Subcutaneous abdominal adipose tissue (tissue), 5 donors: ENCODE measurements around the gene GRIP2.

ENCODE experiments used
- H3K27ac ChIP-seq: one replicate; pipeline ENCODE4 v1.7.0; 2013; ENCODE audit warnings: low read depth, mild to moderate bottlenecking, inconsistent platforms, low read length, moderate library complexity
- H3K27me3 ChIP-seq, 5 donors: one replicate each; pipeline ENCODE4 v1.7.0; 2013; ENCODE audit warnings: low read length in 5 of 5, inconsistent platforms in 1 of 5; ENCODE audit not compliant: control insufficient read depth in 5 of 5, insufficient read depth in 4 of 5
- H3K36me3 ChIP-seq, 5 donors: one replicate each; pipeline ENCODE4 v1.7.0; 2013; ENCODE audit warnings: low read length in 5 of 5; ENCODE audit not compliant: control insufficient read depth in 5 of 5, insufficient read depth in 5 of 5
- H3K4me1 ChIP-seq, 5 donors: one replicate each; pipeline ENCODE4 v1.7.0; 2013; ENCODE audit warnings: low read length in 5 of 5, mild to moderate bottlenecking in 3 of 5, moderate library complexity in 1 of 5; ENCODE audit not compliant: control insufficient read depth in 5 of 5, insufficient read depth in 5 of 5
- H3K4me3 ChIP-seq, 5 donors: one replicate each; pipeline ENCODE4 v1.7.0; 2013; ENCODE audit warnings: low read length in 5 of 5, low read depth in 1 of 5
- H3K9ac ChIP-seq, 5 donors: one replicate each; pipeline ENCODE4 v1.7.0; 2013; ENCODE audit warnings: low read length in 5 of 5, mild to moderate bottlenecking in 4 of 5, moderate library complexity in 3 of 5
- H3K9me3 ChIP-seq, 5 donors: one replicate each; pipeline ENCODE4 v1.7.0; 2013; ENCODE audit warnings: low read length in 5 of 5; ENCODE audit not compliant: control insufficient read depth in 5 of 5
- donor health status: healthy.
- donor health status: healthy.
- donor health status: healthy.
- donor health status: healthy.
- donor health status: healthy.

Gene GRIP2

GRCh38 chr3:14450922-14451606 is 89.1 kb downstream of the GRIP2 start:
- H3K27ac ChIP-seq, result no peak overlapping the region
- no peak overlapping the region for H3K9ac ChIP-seq
- peaks cover 0 to 3% (median 0%) of the 10 kb centered on the region in 5 donors for H3K27me3 ChIP-seq
- peaks cover 8 to 57% (median 32%) of the 10 kb centered on the region in 5 donors for H3K4me1 ChIP-seq
- no peak overlapping the region for H3K4me3 ChIP-seq
- no peaks in the 10 kb centered on the region for H3K9me3 ChIP-seq
- peaks cover 8 to 51% (median 21%) of the 10 kb centered on the region in 5 donors for H3K36me3 ChIP-seq

GRCh38 chr3:14450506-14450905 is 89.6 kb downstream of the GRIP2 start:
- H3K4me1 ChIP-seq, result peaks cover 8 to 55% (median 32%) of the 10 kb centered on the region in 5 donors
- H3K27me3 ChIP-seq, result peaks cover 0 to 5% (median 0%) of the 10 kb centered on the region in 5 donors
- no peaks in the 10 kb centered on the region for H3K9me3 ChIP-seq
- H3K36me3 ChIP-seq, result peaks cover 8 to 57% (median 26%) of the 10 kb centered on the region in 5 donors
- no peak overlapping the region for H3K27ac ChIP-seq
- no peak overlapping the region for H3K9ac ChIP-seq
- H3K4me3 ChIP-seq, result no peak overlapping the region

- no peak overlapping the region for H3K27ac ChIP-seq
- peaks cover 8 to 42% (median 28%) of the 10 kb centered on the region in 5 donors for H3K4me1 ChIP-seq
- H3K36me3 ChIP-seq, result peaks cover 8 to 62% (median 28%) of the 10 kb centered on the region in 5 donors
- peaks cover 0 to 5% (median 0%) of the 10 kb centered on the region in 5 donors for H3K27me3 ChIP-seq
- H3K9ac ChIP-seq, result no peak overlapping the region
- no peaks in the 10 kb centered on the region for H3K9me3 ChIP-seq
- no peak overlapping the region for H3K4me3 ChIP-seq
Observed at GRCh38 chr3:14448756-14449727, 91.1 kb downstream of the GRIP2 start.

GRCh38 chr3:14448063-14448462 is 92.1 kb downstream of the GRIP2 start:
- Histone ChIP-seq H3K9ac (no peak overlapping the region), H3K9me3 (no peaks in the 10 kb centered on the region), H3K27ac (no peak overlapping the region), H3K27me3 (peaks cover 0 to 5% (median 0%) of the 10 kb centered on the region in 5 donors), H3K4me1 (peaks cover 8 to 32% (median 20%) of the 10 kb centered on the region in 5 donors), H3K4me3 (no peak overlapping the region), H3K36me3 (peaks cover 8 to 65% (median 28%) of the 10 kb centered on the region in 5 donors)

- Histone ChIP-seq H3K27ac (no peak overlapping the region), H3K36me3 (peaks cover 8 to 62% (median 28%) of the 10 kb centered on the region in 5 donors), H3K4me1 (peaks cover 3 to 29% (median 10%) of the 10 kb centered on the region in 5 donors), H3K9ac (no peak overlapping the region), H3K27me3 (peaks cover 0 to 8% (median 0%) of the 10 kb centered on the region in 5 donors), H3K4me3 (no peak overlapping the region), H3K9me3 (no peaks in the 10 kb centered on the region)
Observed at GRCh38 chr3:14446988-14447570, 93.1 kb downstream of the GRIP2 start.

DNA sequence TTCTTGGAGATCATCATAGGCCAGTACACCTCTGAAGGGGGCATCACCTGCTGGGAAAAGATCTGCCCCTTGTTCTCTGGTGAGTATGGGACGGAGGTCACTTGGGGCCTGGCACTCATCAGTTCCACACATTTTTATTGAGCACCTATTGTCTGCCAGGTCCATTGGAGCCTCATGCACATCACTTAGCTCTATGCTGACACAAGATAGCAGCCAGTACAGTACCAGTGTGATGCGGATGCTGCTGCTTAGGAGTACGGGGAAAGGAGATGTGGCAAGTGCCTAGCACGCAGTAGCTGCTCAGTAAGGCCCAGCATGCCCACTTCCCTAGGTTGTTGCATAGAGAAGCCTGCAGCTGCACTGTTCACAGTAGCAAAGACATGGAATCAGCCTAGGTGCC is 94.4 kb downstream of the GRIP2 start:
- H3K27ac ChIP-seq, result no peak overlapping the region
- H3K4me3 ChIP-seq, result no peak overlapping the region
- H3K27me3 ChIP-seq, result peaks cover 0 to 7% (median 0%) of the 10 kb centered on the region in 5 donors
- H3K9me3 ChIP-seq, result no peaks in the 10 kb centered on the region
- H3K9ac ChIP-seq, result no peak overlapping the region
- peaks cover 1 to 33% (median 9%) of the 10 kb centered on the region in 5 donors for H3K4me1 ChIP-seq
- peaks cover 8 to 61% (median 28%) of the 10 kb centered on the region in 5 donors for H3K36me3 ChIP-seq

DNA sequence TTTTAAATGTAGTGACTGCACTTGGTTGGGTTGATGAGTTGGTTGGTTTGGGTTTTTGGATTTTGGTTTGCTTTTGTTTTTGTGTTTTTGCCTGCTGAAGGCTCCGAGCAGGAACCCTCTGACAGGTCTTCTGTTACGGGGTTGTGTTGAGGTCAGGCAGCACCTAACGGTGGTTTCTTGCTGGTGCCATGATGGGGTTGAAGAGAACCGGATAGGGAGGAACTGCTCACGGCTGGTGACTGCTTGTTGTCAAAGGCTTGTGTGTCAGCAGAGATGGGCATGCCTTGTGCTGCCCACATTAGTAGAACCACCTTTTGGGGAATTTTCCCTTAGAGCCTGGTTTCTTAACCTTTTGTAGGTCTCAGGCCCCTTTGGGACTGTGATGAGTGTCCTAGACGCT is 95.8 kb downstream of the GRIP2 start:
- Histone ChIP-seq H3K27me3 (peaks cover 0 to 11% (median 0%) of the 10 kb centered on the region in 5 donors), H3K4me1 (peaks cover 10 to 42% (median 21%) of the 10 kb centered on the region in 5 donors), H3K4me3 (no peak overlapping the region), H3K36me3 (peaks cover 8 to 52% (median 28%) of the 10 kb centered on the region in 5 donors), H3K9ac (no peak overlapping the region), H3K27ac (no peak overlapping the region), H3K9me3 (no peaks in the 10 kb centered on the region)

DNA sequence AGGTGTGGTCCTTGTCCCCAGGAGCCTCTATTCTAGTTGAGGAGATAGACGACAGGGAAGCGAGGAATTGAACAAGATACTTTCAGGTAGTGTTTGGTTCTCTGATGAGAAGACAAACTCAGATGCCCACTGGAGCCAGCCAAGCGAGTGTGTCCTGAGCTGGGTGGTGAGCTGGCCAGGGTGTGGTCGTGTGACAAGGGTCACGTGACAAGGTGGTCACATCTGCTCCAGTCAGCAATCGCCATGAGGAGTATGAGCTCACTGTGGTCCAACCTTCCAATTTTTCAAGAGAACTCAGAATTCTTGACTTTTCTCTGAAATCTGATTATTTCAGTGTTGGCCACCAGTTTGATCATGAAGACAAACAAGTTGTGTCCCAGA is 98.2 kb downstream of the GRIP2 start:
- peak overlapping the region; percentile 30 for H3K27ac ChIP-seq
- H3K9ac ChIP-seq, result no peak overlapping the region

DNA sequence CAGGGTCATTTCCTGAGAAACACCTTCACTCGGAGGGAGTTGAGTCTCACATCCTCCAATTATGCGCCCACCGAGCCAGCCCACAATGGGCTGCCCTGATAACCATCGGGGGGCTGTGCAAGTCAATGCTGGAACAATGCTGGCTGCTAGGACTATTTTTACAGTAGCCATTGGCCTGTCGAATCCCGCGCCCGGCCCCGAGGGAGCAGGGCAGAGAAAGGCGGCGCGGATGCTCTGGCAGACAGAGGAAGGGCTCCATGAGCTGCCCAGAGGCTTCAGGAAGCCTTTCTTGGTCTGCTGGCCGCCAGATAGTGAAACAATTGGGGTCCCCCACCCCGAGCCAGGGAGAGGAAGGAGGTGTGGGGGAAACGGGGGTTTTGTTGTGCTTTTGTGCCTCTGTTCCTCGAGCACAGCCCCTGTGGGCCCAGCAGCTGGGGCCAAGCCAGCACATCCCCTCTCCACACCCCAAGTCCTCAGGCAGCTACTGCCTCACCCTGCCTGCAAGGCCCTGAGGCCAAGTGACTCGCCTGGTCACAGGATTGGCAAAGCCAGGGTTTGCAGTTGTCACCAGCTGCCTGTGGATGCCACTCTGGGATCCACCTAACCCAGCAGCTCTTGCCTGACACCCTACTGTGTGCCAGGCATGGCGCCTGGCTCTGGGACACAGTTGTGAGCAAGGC is 98.8 kb downstream of the GRIP2 start:
- H3K36me3 ChIP-seq, result peaks cover 1 to 23% (median 10%) of the 10 kb centered on the region in 5 donors
- H3K4me1 ChIP-seq, result peaks cover 13 to 52% (median 37%) of the 10 kb centered on the region in 5 donors
- no peak overlapping the region for H3K4me3 ChIP-seq
- H3K27me3 ChIP-seq, result peaks cover 0 to 14% (median 0%) of the 10 kb centered on the region in 5 donors
- no peaks in the 10 kb centered on the region for H3K9me3 ChIP-seq
- H3K9ac ChIP-seq, result no peak overlapping the region
- H3K27ac ChIP-seq, result peak overlapping the region; percentile 30

More for the DNA sequence above, 98.2 kb downstream of the GRIP2 start:
- H3K4me1 ChIP-seq, result peaks cover 11 to 47% (median 32%) of the 10 kb centered on the region in 5 donors
- H3K9me3 ChIP-seq, result no peaks in the 10 kb centered on the region
- H3K4me3 ChIP-seq, result no peak overlapping the region
- peaks cover 6 to 28% (median 15%) of the 10 kb centered on the region in 5 donors for H3K36me3 ChIP-seq
- H3K27me3 ChIP-seq, result peaks cover 0 to 14% (median 0%) of the 10 kb centered on the region in 5 donors
